ENCODE measurements around the gene LOXHD1.

Gene LOXHD1

GRCh38 chr18:46437061-46437460 is 220.0 kb downstream of the LOXHD1 start:
- FAIRE-seq: no peak

GRCh38 chr18:46436621-46437020 is 220.4 kb downstream of the LOXHD1 start:
- no peak for FAIRE-seq

- FAIRE-seq: no peak
Observed at GRCh38 chr18:46435031-46435430, 222.0 kb downstream of the LOXHD1 start.

- FAIRE-seq: no peak
Observed at GRCh38 chr18:46434629-46435028, 222.4 kb downstream of the LOXHD1 start.

GRCh38 chr18:46433121-46433826 is 223.7 kb downstream of the LOXHD1 start:
- FAIRE-seq: no peak

- no peak for FAIRE-seq
Observed at GRCh38 chr18:46431522-46432171, 225.4 kb downstream of the LOXHD1 start.

GRCh38 chr18:46429649-46430224 is 227.3 kb downstream of the LOXHD1 start:
- no peak for FAIRE-seq

- FAIRE-seq: no peak
Observed at GRCh38 chr18:46429130-46429529, 227.9 kb downstream of the LOXHD1 start.

- FAIRE-seq: no peak
Observed at GRCh38 chr18:46428368-46428767, 228.7 kb downstream of the LOXHD1 start.

GRCh38 chr18:46427216-46427995 is 229.6 kb downstream of the LOXHD1 start:
- FAIRE-seq: no peak

All from G401.6 (cell line).